ENCODE results near the gene FAR2.

DNA sequence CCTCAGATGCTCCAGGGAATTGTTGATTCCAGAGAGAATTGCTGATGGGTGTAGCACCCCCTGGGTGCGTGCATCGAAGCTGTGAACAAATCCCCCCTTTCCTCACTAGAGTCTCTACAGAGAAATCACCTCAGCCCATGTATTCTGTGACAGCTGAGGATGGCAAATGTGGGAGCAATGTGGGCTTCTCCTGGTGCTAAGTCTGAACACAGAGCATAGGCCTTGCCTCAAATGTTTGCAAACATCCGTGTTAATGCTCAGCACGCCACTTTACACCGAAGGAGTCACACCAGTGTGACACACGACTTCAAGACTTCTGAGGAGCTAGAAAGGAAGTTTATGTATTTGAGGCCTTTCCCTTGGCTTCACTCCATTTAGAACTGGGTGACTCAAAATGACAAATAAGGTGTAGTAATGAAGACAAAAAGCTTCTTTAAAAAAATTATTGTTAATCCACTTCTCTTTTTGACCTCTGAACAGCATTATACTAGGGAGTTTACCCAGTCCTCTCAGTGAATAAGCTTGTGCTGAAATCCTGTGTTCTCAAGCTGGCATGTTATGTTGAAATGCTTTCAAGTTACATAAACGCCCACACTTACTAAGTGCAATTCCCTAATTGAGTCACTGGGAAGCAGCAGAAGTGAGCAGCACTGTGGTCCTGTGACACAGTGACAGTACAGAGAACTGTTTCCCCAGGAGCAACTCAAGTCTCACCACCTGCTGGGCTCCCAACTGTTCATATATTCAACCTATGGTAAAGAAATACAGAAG is 92.9 kb downstream of the FAR2 start:
- TF ChIP-seq, protein P1, sequence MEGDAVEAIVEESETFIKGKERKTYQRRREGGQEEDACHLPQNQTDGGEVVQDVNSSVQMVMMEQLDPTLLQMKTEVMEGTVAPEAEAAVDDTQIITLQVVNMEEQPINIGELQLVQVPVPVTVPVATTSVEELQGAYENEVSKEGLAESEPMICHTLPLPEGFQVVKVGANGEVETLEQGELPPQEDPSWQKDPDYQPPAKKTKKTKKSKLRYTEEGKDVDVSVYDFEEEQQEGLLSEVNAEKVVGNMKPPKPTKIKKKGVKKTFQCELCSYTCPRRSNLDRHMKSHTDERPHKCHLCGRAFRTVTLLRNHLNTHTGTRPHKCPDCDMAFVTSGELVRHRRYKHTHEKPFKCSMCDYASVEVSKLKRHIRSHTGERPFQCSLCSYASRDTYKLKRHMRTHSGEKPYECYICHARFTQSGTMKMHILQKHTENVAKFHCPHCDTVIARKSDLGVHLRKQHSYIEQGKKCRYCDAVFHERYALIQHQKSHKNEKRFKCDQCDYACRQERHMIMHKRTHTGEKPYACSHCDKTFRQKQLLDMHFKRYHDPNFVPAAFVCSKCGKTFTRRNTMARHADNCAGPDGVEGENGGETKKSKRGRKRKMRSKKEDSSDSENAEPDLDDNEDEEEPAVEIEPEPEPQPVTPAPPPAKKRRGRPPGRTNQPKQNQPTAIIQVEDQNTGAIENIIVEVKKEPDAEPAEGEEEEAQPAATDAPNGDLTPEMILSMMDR (IDR thresholded peaks at IDR 0.05; ENCODE audit: low read length), result no peak
- no peak for TF ChIP-seq EZH2 (IDR thresholded peaks at IDR 0.05; ENCODE audit: borderline replicate concordance, low read length)
